Adipose tissue (tissue), 3 donors: ENCODE data around the gene ABHD14A. TPM values are rescaled to one million over a fixed set of nuclear protein-coding genes. Genes with fewer than 3 reads are reported as not detected.

Experiments
- H3K27ac ChIP-seq: one replicate; pipeline ENCODE4 v1.5.1; 2013; ENCODE audit warnings: low read depth, low read length
- WGBS, 3 donors: extraction: QIAGEN DNeasy Blood & Tissue Kit; methylation state at CpG; one replicate each; pipeline ENCODE4 v1.1.7; 2013; 5-methylcytosine and 5-hydroxymethylcytosine counted together
- polyA plus RNA-seq, 3 donors: library from polyadenylated mRNA; stranded (reverse); fragments of 200-250 nt; gene quantifications; one replicate each; pipeline ENCODE4 v1.2.3, GENCODE V29; 2013
- donor health status: healthy with polysubstance abuse.
- donor health status: Bipolar disorder and iron deficiency.
- donor health status: healthy.

Gene ABHD14A
- polyA plus RNA-seq, 3 donors, result 17.2 to 48.4 (median 46.1) TPM

- no peak overlapping the region for H3K27ac ChIP-seq
- WGBS, 3 donors, result 7 to 10% (median 9%) methylated on average over 15 of the region's 15 CpGs
Measured at GRCh38 chr3:52005571-52005986, 30.7 kb downstream of the ABHD14A start.

GRCh38 chr3:52006017-52006819 is 31.4 kb downstream of the ABHD14A start:
- no peak overlapping the region for H3K27ac ChIP-seq

GRCh38 chr3:52006820-52007133 is 31.9 kb downstream of the ABHD14A start:
- no peak overlapping the region for H3K27ac ChIP-seq
- WGBS, 3 donors, result 78 to 85% (median 83%) methylated on average over 6 of the region's 6 CpGs

More at GRCh38 chr3:52006017-52006819, 31.4 kb downstream of the ABHD14A start:
- 41 to 56% (median 50%) methylated on average over 8 of the region's 8 CpGs for WGBS, 3 donors

- no peak overlapping the region for H3K27ac ChIP-seq
- WGBS, 3 donors, result 35 to 75% (median 61%) methylated on average over 4 of the region's 4 CpGs
Measured at GRCh38 chr3:52007291-52007690, 32.4 kb downstream of the ABHD14A start.

- no peak overlapping the region for H3K27ac ChIP-seq
Measured at GRCh38 chr3:52010431-52010830, 35.6 kb downstream of the ABHD14A start.

GRCh38 chr3:52012699-52013098 is 37.8 kb downstream of the ABHD14A start:
- H3K27ac ChIP-seq, result no peak overlapping the region
- WGBS, 3 donors, result 54 to 70% (median 69%) methylated on average over 7 of the region's 7 CpGs

GRCh38 chr3:52013802-52014598 is 39.1 kb downstream of the ABHD14A start:
- 77 to 91% (median 88%) methylated on average over 6 of the region's 6 CpGs for WGBS, 3 donors
- H3K27ac ChIP-seq, result no peak overlapping the region

- H3K27ac ChIP-seq, result no peak overlapping the region
- WGBS, 3 donors, result 79 to 83% (median 80%) methylated on average over 8 of the region's 8 CpGs
Measured at GRCh38 chr3:52014613-52015012, 39.7 kb downstream of the ABHD14A start.

- 75 to 83% (median 83%) methylated on average over 13 of the region's 13 CpGs for WGBS, 3 donors
- no peak overlapping the region for H3K27ac ChIP-seq
Measured at GRCh38 chr3:52015438-52016228, 40.8 kb downstream of the ABHD14A start.

- whole genome bisulfite sequencing, 3 donors, result 76 to 81% (median 81%) methylated on average over 11 of the region's 11 CpGs
- H3K27ac ChIP-seq, result no peak overlapping the region
Measured at GRCh38 chr3:52017586-52017985, 42.7 kb downstream of the ABHD14A start.

- H3K27ac ChIP-seq, result no peak overlapping the region
- WGBS, 3 donors, result 88 to 92% (median 91%) methylated on average over 21 of the region's 21 CpGs
Measured at GRCh38 chr3:52018319-52019000, 43.6 kb downstream of the ABHD14A start.

GRCh38 chr3:52019352-52020080 is 44.7 kb downstream of the ABHD14A start:
- 67 to 79% (median 70%) methylated on average over 16 to 17 of the region's 17 CpGs for WGBS, 3 donors
- H3K27ac ChIP-seq, result no peak overlapping the region

GRCh38 chr3:52020796-52021195 is 45.9 kb downstream of the ABHD14A start:
- no peak overlapping the region for H3K27ac ChIP-seq
- 95 to 96% (median 96%) methylated on average over 7 of the region's 7 CpGs for WGBS, 3 donors

- WGBS, 3 donors, result 54 to 72% (median 66%) methylated on average over 10 of the region's 10 CpGs
- no peak overlapping the region for H3K27ac ChIP-seq
Measured at GRCh38 chr3:52021489-52022268, 46.8 kb downstream of the ABHD14A start.

GRCh38 chr3:52022323-52023100 is 47.6 kb downstream of the ABHD14A start:
- H3K27ac ChIP-seq, result no peak overlapping the region
- 71 to 76% (median 74%) methylated on average over 20 of the region's 20 CpGs for WGBS, 3 donors

GRCh38 chr3:52023101-52023770 is 48.4 kb downstream of the ABHD14A start:
- no peak overlapping the region for H3K27ac ChIP-seq
- WGBS, 3 donors, result 83 to 90% (median 87%) methylated on average over 3 of the region's 3 CpGs
